H1 (cell line): ENCODE measurements around the gene PSMD13. TPM values are rescaled to one million over a fixed set of nuclear protein-coding genes. Genes with fewer than 3 reads are reported as not detected.

Experiments used
- CBX8 ChIP-seq: fragments of 300-800, 300-1000 bp; sonication (generic); IDR thresholded peaks from 2 replicates; pipeline ENCODE4 v1.7.1; 2016; ENCODE audit warnings: low read depth, low read length, borderline replicate concordance
- CHD1 ChIP-seq: IDR thresholded peaks from 2 replicates; pipeline ENCODE4 v1.6.1; 2012; ENCODE audit warnings: low read depth, low read length, improper control_type of control experiment
- RFX5 ChIP-seq: IDR thresholded peaks from 2 replicates; pipeline ENCODE4 v1.6.1; 2011; ENCODE audit warnings: low read depth, low read length, improper control_type of control experiment, borderline replicate concordance
- RXRA ChIP-seq: IDR thresholded peaks from 2 replicates; pipeline ENCODE4 v1.6.1; 2011; ENCODE audit warnings: low read depth, mild to moderate bottlenecking, low read length, moderate library complexity; ENCODE audit not compliant: insufficient read depth
- SIN3A ChIP-seq, 2 experiments: IDR thresholded peaks in 1 of 2; conservative IDR thresholded peaks in 1 of 2; 2 replicates each; pipeline ENCODE4 v1.6.1; 2011 to 2012; ENCODE audit warnings: low read length in 2 of 2, improper control_type of control experiment in 1 of 2, low read depth in 1 of 2, mild to moderate bottlenecking in 1 of 2
- SRF ChIP-seq: IDR thresholded peaks from 2 replicates; pipeline ENCODE4 v1.6.1; 2011; ENCODE audit warnings: mild to moderate bottlenecking, low read depth, low read length, moderate library complexity
- SUZ12 ChIP-seq: fragments of 200-600 bp; sonication (generic); IDR thresholded peaks from 2 replicates; pipeline ENCODE4 v1.6.1; 2012; ENCODE audit warnings: mild to moderate bottlenecking, inconsistent platforms, low read length, moderate library complexity, mixed read lengths
- polyA plus RNA-seq, 7 experiments: library from polyadenylated mRNA; depleted of rRNA in 3 of 7; stranded (reverse) in 5 of 7; unstranded in 2 of 7; fragments of >200 nt in 5 of 7; fragments of 200-250 nt in 2 of 7; gene quantifications; 1 replicate in 5 of 7; 2 replicates in 1 of 7; 4 replicates in 1 of 7; pipeline versions ENCODE4 v1.2.1 to v1.2.3, GENCODE V29; 2011 to 2013; ENCODE audit warnings: missing spikeins in 2 of 7, mixed read lengths in 2 of 7
- total RNA-seq: library from RNA; stranded (reverse); fragmentation: NEBNext Ultra II Directional; extraction: Animal tissue kit (Norgen Biotek cat#: 25700); gene quantifications from 2 replicates; pipeline ENCODE4 v1.2.1, GENCODE V29; 2021
- TF ChIP-seq, protein P1 (sequence below): fragments of 300-600 bp; sonication (generic); IDR thresholded peaks from 2 replicates; pipeline ENCODE4 v1.7.1; 2012; ENCODE audit warnings: low read length, moderate library complexity, mild to moderate bottlenecking, inconsistent platforms; ENCODE audit not compliant: insufficient replicate concordance

The PSMD13 gene
- total and polyA plus RNA-seq, 2 of the 8 experiments (the other 6 are each of a cell fraction or from before 2014, with no cell fraction given): 121 to 141 TPM

DNA sequence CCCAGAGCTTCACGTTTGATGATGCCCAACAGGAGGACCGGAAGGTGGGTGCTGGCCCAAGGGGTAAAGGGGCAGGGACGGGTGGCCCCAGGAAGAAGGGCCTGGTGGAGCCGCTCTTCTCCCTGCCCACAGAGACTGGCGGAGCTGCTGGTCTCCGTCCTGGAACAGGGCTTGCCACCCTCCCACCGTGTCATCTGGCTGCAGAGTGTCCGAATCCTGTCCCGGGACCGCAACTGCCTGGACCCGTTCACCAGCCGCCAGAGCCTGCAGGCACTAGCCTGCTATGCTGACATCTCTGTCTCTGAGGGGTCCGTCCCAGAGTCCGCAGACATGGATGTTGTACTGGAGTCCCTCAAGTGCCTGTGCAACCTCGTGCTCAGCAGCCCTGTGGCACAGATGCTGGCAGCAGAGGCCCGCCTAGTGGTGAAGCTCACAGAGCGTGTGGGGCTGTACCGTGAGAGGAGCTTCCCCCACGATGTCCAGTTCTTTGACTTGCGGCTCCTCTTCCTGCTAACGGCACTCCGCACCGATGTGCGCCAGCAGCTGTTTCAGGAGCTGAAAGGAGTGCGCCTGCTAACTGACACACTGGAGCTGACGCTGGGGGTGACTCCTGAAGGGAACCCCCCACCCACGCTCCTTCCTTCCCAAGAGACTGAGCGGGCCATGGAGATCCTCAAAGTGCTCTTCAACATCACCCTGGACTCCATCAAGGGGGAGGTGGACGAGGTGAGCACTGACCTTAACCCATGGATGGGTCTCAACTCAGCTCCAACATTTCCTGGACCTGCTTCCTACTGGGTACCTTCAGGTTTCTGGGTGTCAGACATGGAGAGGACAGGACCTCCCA lies 27.3 kb upstream of the PSMD13 start (continued):
- TF ChIP-seq, protein P1, sequence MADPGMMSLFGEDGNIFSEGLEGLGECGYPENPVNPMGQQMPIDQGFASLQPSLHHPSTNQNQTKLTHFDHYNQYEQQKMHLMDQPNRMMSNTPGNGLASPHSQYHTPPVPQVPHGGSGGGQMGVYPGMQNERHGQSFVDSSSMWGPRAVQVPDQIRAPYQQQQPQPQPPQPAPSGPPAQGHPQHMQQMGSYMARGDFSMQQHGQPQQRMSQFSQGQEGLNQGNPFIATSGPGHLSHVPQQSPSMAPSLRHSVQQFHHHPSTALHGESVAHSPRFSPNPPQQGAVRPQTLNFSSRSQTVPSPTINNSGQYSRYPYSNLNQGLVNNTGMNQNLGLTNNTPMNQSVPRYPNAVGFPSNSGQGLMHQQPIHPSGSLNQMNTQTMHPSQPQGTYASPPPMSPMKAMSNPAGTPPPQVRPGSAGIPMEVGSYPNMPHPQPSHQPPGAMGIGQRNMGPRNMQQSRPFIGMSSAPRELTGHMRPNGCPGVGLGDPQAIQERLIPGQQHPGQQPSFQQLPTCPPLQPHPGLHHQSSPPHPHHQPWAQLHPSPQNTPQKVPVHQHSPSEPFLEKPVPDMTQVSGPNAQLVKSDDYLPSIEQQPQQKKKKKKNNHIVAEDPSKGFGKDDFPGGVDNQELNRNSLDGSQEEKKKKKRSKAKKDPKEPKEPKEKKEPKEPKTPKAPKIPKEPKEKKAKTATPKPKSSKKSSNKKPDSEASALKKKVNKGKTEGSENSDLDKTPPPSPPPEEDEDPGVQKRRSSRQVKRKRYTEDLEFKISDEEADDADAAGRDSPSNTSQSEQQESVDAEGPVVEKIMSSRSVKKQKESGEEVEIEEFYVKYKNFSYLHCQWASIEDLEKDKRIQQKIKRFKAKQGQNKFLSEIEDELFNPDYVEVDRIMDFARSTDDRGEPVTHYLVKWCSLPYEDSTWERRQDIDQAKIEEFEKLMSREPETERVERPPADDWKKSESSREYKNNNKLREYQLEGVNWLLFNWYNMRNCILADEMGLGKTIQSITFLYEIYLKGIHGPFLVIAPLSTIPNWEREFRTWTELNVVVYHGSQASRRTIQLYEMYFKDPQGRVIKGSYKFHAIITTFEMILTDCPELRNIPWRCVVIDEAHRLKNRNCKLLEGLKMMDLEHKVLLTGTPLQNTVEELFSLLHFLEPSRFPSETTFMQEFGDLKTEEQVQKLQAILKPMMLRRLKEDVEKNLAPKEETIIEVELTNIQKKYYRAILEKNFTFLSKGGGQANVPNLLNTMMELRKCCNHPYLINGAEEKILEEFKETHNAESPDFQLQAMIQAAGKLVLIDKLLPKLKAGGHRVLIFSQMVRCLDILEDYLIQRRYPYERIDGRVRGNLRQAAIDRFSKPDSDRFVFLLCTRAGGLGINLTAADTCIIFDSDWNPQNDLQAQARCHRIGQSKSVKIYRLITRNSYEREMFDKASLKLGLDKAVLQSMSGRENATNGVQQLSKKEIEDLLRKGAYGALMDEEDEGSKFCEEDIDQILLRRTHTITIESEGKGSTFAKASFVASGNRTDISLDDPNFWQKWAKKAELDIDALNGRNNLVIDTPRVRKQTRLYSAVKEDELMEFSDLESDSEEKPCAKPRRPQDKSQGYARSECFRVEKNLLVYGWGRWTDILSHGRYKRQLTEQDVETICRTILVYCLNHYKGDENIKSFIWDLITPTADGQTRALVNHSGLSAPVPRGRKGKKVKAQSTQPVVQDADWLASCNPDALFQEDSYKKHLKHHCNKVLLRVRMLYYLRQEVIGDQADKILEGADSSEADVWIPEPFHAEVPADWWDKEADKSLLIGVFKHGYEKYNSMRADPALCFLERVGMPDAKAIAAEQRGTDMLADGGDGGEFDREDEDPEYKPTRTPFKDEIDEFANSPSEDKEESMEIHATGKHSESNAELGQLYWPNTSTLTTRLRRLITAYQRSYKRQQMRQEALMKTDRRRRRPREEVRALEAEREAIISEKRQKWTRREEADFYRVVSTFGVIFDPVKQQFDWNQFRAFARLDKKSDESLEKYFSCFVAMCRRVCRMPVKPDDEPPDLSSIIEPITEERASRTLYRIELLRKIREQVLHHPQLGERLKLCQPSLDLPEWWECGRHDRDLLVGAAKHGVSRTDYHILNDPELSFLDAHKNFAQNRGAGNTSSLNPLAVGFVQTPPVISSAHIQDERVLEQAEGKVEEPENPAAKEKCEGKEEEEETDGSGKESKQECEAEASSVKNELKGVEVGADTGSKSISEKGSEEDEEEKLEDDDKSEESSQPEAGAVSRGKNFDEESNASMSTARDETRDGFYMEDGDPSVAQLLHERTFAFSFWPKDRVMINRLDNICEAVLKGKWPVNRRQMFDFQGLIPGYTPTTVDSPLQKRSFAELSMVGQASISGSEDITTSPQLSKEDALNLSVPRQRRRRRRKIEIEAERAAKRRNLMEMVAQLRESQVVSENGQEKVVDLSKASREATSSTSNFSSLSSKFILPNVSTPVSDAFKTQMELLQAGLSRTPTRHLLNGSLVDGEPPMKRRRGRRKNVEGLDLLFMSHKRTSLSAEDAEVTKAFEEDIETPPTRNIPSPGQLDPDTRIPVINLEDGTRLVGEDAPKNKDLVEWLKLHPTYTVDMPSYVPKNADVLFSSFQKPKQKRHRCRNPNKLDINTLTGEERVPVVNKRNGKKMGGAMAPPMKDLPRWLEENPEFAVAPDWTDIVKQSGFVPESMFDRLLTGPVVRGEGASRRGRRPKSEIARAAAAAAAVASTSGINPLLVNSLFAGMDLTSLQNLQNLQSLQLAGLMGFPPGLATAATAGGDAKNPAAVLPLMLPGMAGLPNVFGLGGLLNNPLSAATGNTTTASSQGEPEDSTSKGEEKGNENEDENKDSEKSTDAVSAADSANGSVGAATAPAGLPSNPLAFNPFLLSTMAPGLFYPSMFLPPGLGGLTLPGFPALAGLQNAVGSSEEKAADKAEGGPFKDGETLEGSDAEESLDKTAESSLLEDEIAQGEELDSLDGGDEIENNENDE: no peak
- TF ChIP-seq SUZ12 (no peak), RXRA (no peak), SIN3A (conservative IDR thresholded peaks at IDR 0.05 in 1 of 2, IDR thresholded peaks at IDR 0.05 in 1 of 2; ENCODE audit: low read depth in 1 of 2, low read length in 2 of 2) (no peak), CHD1 (no peak), CBX8 (no peak), RFX5 (no peak), SRF (no peak)
- TF ChIP-seq, all 59 proteins: peak for 0
